D341Med (cell line): ENCODE results near the gene LGSN.
"Not testable (repeated sequence)": the region's sequence is repeated elsewhere in the genome, so short reads cannot be mapped to it uniquely, and the experiment has no call there.

ENCODE experiments used
- DNase-seq: peaks from one replicate; pipeline ENCODE4 v3.0.0; 2012; ENCODE audit warnings: low spot score

LGSN gene

GRCh38 chr6:63236398-63236817 lies 83.4 kb downstream of the LGSN start:
- no peak for DNase-seq

GRCh38 chr6:63230511-63230910 lies 89.3 kb downstream of the LGSN start:
- DNase-seq, result not testable (repeated sequence)

- not testable (repeated sequence) for DNase-seq
Measured at GRCh38 chr6:63230027-63230426, 89.8 kb downstream of the LGSN start.

- DNase-seq, result not testable (repeated sequence)
Measured at GRCh38 chr6:63227928-63228894, 91.6 kb downstream of the LGSN start.

- DNase-seq, result not testable (repeated sequence)
Measured at GRCh38 chr6:63225987-63226386, 93.8 kb downstream of the LGSN start.
